Tibial nerve (tissue), 4 donors: Measurements from ENCODE around the gene BEST2. TPM values are rescaled to one million over a fixed set of nuclear protein-coding genes. Genes with fewer than 3 reads are reported as not detected.

Experiments used
- DNase-seq, 2 donors: peaks; one replicate each; pipeline ENCODE4 v3.0.0-alpha.2; 2019; ENCODE audit warnings: low spot score in 2 of 2
- H3K27ac ChIP-seq, 4 donors: fragments of 200-600 bp; sonication (generic) in 3 of 4; one replicate each; pipeline ENCODE4 v1.5.1; 2017 to 2019; ENCODE audit warnings: mild to moderate bottlenecking in 1 of 4
- H3K27me3 ChIP-seq, 2 donors: fragments of 200-600 bp; sonication (generic) in 1 of 2; one replicate each; pipeline versions ENCODE4 v1.5.1 to v1.6.0; 2017 to 2019
- H3K36me3 ChIP-seq, 3 donors: fragments of 200-600 bp; sonication (generic); one replicate each; pipeline ENCODE4 v1.5.1; 2018 to 2019
- H3K4me1 ChIP-seq, 4 donors: fragments of 200-600 bp; sonication (generic) in 3 of 4; one replicate each; pipeline ENCODE4 v1.5.1; 2017 to 2019
- H3K4me3 ChIP-seq, 4 donors: fragments of 200-600 bp; sonication (generic) in 3 of 4; one replicate each; pipeline ENCODE4 v1.5.1; 2017 to 2019; ENCODE audit warnings: mild to moderate bottlenecking in 1 of 4, moderate library complexity in 1 of 4
- H3K9me3 ChIP-seq, 4 donors: fragments of 200-600 bp; sonication (generic) in 3 of 4; one replicate each; pipeline ENCODE4 v1.5.1; 2017 to 2019
- CTCF ChIP-seq, 5 experiments: fragments of 200-600 bp in 3 of 5; fragments of 450-650 bp in 2 of 5; sonication (generic) in 3 of 5; IDR thresholded peaks; one replicate each; pipeline ENCODE4 v1.5.1; 2016 to 2019; ENCODE audit warnings: antibody characterized with exemption in 5 of 5, mild to moderate bottlenecking in 3 of 5, moderate library complexity in 2 of 5
- EP300 ChIP-seq, 2 donors: sonication (generic); formaldehyde crosslinking; IDR thresholded peaks; one replicate each; pipeline ENCODE4 v1.6.1; 2017; ENCODE audit warnings: antibody characterized with exemption in 2 of 2, mild to moderate bottlenecking in 1 of 2
- POLR2A ChIP-seq, 2 donors: fragments of 450-650 bp; IDR thresholded peaks; one replicate each; pipeline ENCODE4 v1.6.1; 2017; ENCODE audit warnings: antibody characterized with exemption in 2 of 2, mild to moderate bottlenecking in 2 of 2, moderate library complexity in 2 of 2
- WGBS, 2 donors: methylation state at CpG; one replicate each; pipeline ENCODE4 v1.1.5; 2018; 5-methylcytosine and 5-hydroxymethylcytosine counted together
- total RNA-seq, 4 donors: library from RNA; depleted of rRNA; stranded (reverse); fragments of >200 nt; gene quantifications; one replicate each; pipeline ENCODE4 v1.1.0, GENCODE V29; 2016

BEST2 gene
- total RNA-seq, 4 donors from 2014 or later: 0.21 TPM; not detected in 3

- no peaks in the 10 kb centered on the region for H3K36me3 ChIP-seq
- 0 to 2% methylated on average over 22 of the region's 22 CpGs for WGBS, 2 donors
- TF ChIP-seq EP300 (IDR thresholded peaks at IDR 0.05) (no peak), POLR2A (IDR thresholded peaks at IDR 0.05) (no peak), CTCF (IDR thresholded peaks at IDR 0.05) (no peak)
- peaks cover 0 to 62% (median 44%) of the 10 kb centered on the region in 4 donors for H3K4me1 ChIP-seq
- no peaks in the 10 kb centered on the region for H3K27me3 ChIP-seq
- H3K27ac ChIP-seq: peak overlapping the region; percentile 99 to 100 (median 99)
- no peak for DNase-seq
- H3K4me3 ChIP-seq: peak overlapping the region; percentile 61 to 98 (median 79)
- no peaks in the 10 kb centered on the region for H3K9me3 ChIP-seq
These were observed 39.2 kb downstream of the BEST2 start for GRCh38 chr19:12790628-12791344.

- Histone ChIP-seq H3K27me3 (no peaks in the 10 kb centered on the region), H3K4me3 (peak within 1 kb of the TSS; percentile 61 to 98 (median 79)), H3K4me1 (peaks cover 0 to 62% (median 43%) of the 10 kb centered on the region in 4 donors), H3K9me3 (no peaks in the 10 kb centered on the region), H3K36me3 (no peaks in the 10 kb centered on the region), H3K27ac (peak within 1 kb of the TSS; percentile 99 to 100 (median 99))
- WGBS, 2 donors: 0 to 1% methylated on average over 41 to 49 of the region's 73 CpGs
- peak; percentile 96 to 97 for DNase-seq
- TF ChIP-seq EP300 (IDR thresholded peaks at IDR 0.05) (peak; percentile 99 to 100), CTCF (IDR thresholded peaks at IDR 0.05) (peak in 2 of 5 experiments; percentile 54 to 62), POLR2A (IDR thresholded peaks at IDR 0.05) (peak; percentile 100)
These were observed 39.9 kb downstream of the BEST2 start, which contains the start of gene JUNB for GRCh38 chr19:12791345-12792050. JUNB (plus strand) TSS chr19:12791486; CDS start chr19:12791772, 286 bp downstream.

- H3K27ac ChIP-seq: peak overlapping the region; percentile 99 to 100 (median 99)
- WGBS, 2 donors: 1% methylated on average over 30 to 70 of the region's 84 CpGs
- peaks cover 0 to 4% (median 0%) of the 10 kb centered on the region in 3 donors for H3K36me3 ChIP-seq
- no peaks in the 10 kb centered on the region for H3K9me3 ChIP-seq
- TF ChIP-seq CTCF (IDR thresholded peaks at IDR 0.05) (no peak), POLR2A (IDR thresholded peaks at IDR 0.05) (peak in 1 of 2 donors; percentile 56), EP300 (IDR thresholded peaks at IDR 0.05) (peak in 1 of 2 donors; percentile 82)
- H3K4me3 ChIP-seq: peak overlapping the region; percentile 61 to 98 (median 79)
- H3K4me1 ChIP-seq: peaks cover 0 to 58% (median 36%) of the 10 kb centered on the region in 4 donors
- no peak for DNase-seq
- no peaks in the 10 kb centered on the region for H3K27me3 ChIP-seq
These were observed 40.7 kb downstream of the BEST2 start for GRCh38 chr19:12792051-12792852.

- TF ChIP-seq CTCF (IDR thresholded peaks at IDR 0.05): no peak
- TF ChIP-seq POLR2A (IDR thresholded peaks at IDR 0.05): no peak
- no peak for TF ChIP-seq EP300 (IDR thresholded peaks at IDR 0.05)
- Histone ChIP-seq H3K27ac (peak overlapping the region; percentile 99 to 100 (median 99)), H3K4me3 (peak overlapping the region; percentile 61 to 98 (median 79)), H3K27me3 (no peaks in the 10 kb centered on the region), H3K4me1 (peaks cover 0 to 52% (median 29%) of the 10 kb centered on the region in 4 donors), H3K9me3 (no peaks in the 10 kb centered on the region), H3K36me3 (peaks cover 0 to 5% (median 0%) of the 10 kb centered on the region in 3 donors)
- WGBS, 2 donors: 0% methylated on average over 22 of the region's 22 CpGs
- DNase-seq: no peak
These were observed 41.3 kb downstream of the BEST2 start for GRCh38 chr19:12792853-12793289.
